SK-N-SH (cell line): ENCODE measurements around the gene POLR2A. TPM values are rescaled to one million over a fixed set of nuclear protein-coding genes. Genes with fewer than 3 reads are reported as not detected.

Source experiments
- CTCF ChIA-PET: fragments of 300-600, 350-600 bp; formaldehyde crosslinking; extraction: SDS; loops from one replicate; lab custom pipeline; 2021; lab: Yijun Ruan, JAX
- POLR2A ChIA-PET: fragments of 350-600 bp; sonication (Branson Sonifier 250); formaldehyde crosslinking; extraction: SDS; loops from one replicate; lab custom pipeline; 2020; ENCODE audit warnings: antibody characterized with exemption, inconsistent platforms; lab: Yijun Ruan, JAX
- DNase-seq: peaks from one replicate; pipeline ENCODE4 v3.0.0; 2012
- H2AFZ ChIP-seq: fragments of 200-600 bp; sonication (generic); 2 replicates; pipeline ENCODE4 v1.8.1; 2016; ENCODE audit warnings: antibody characterized with exemption, mild to moderate bottlenecking, low read depth
- H3F3A ChIP-seq: fragments of 200-600 bp; sonication (generic); replicated peaks from 2 replicates; pipeline ENCODE3; 2016; ENCODE audit warnings: antibody characterized with exemption, mild to moderate bottlenecking; ENCODE audit not compliant: insufficient read depth
- H3K27ac ChIP-seq, 2 experiments: fragments of 200-500 bp in 1 of 2; fragments of 200-600 bp in 1 of 2; sonication (Bioruptor generic) in 1 of 2; sonication (generic), shearing (Covaris generic) in 1 of 2; 2 replicates each; pipeline versions ENCODE4 v1.5.1 to v1.6.1; 2014 to 2016; ENCODE audit warnings: low read depth in 2 of 2, inconsistent platforms in 1 of 2, low read length in 1 of 2, mild to moderate bottlenecking in 1 of 2, mixed read lengths in 1 of 2
- H3K27me3 ChIP-seq: fragments of 200-600 bp; sonication (generic), shearing (Covaris generic); 2 replicates; pipeline ENCODE4 v1.6.1; 2016; ENCODE audit warnings: mixed run types; ENCODE audit not compliant: insufficient read depth
- H3K36me3 ChIP-seq, 2 experiments: fragments of 200-500 bp in 1 of 2; fragments of 200-600 bp in 1 of 2; sonication (Bioruptor generic) in 1 of 2; sonication (generic) in 1 of 2; replicated peaks in 1 of 2; 2 replicates each; pipeline versions ENCODE3 to v1.5.1; 2014 to 2016; ENCODE audit warnings: low read length in 1 of 2, mild to moderate bottlenecking in 1 of 2; ENCODE audit not compliant: insufficient read depth in 2 of 2, control insufficient read depth in 1 of 2
- H3K4me1 ChIP-seq, 2 experiments: fragments of 200-500 bp in 1 of 2; fragments of 200-600 bp in 1 of 2; sonication (Bioruptor generic) in 1 of 2; sonication (generic), shearing (Covaris generic) in 1 of 2; 2 replicates each; pipeline versions ENCODE4 v1.5.1 to v1.6.1; 2014 to 2016; ENCODE audit warnings: low read depth in 1 of 2, low read length in 1 of 2, mixed run types in 1 of 2; ENCODE audit not compliant: insufficient read depth in 2 of 2, control insufficient read depth in 1 of 2
- H3K4me2 ChIP-seq: fragments of 200-600 bp; sonication (generic), shearing (Covaris generic); 2 replicates; pipeline ENCODE4 v1.6.1; 2017; ENCODE audit warnings: mixed run types
- H3K4me3 ChIP-seq, 2 experiments: fragments of 200-500 bp in 1 of 2; fragments of 200-600 bp in 1 of 2; sonication (Bioruptor generic) in 1 of 2; sonication (generic), shearing (Covaris generic) in 1 of 2; 2 replicates each; pipeline versions ENCODE4 v1.5.1 to v1.8.1; 2014 to 2016; ENCODE audit warnings: low read depth in 2 of 2, inconsistent platforms in 1 of 2, low read length in 1 of 2, mild to moderate bottlenecking in 1 of 2, mixed read lengths in 1 of 2, moderate library complexity in 1 of 2
- H3K79me2 ChIP-seq: fragments of 200-600 bp; sonication (generic); 2 replicates; pipeline ENCODE4 v1.8.1; 2017; ENCODE audit warnings: mild to moderate bottlenecking; ENCODE audit not compliant: insufficient read depth
- H3K9ac ChIP-seq: fragments of 200-600 bp; sonication (generic); 2 replicates; pipeline ENCODE4 v1.6.1; 2017; ENCODE audit warnings: mixed run types
- H3K9me2 ChIP-seq: fragments of 200-600 bp; sonication (generic); 2 replicates; pipeline ENCODE4 v1.6.1; 2017; ENCODE audit warnings: mixed run types
- H3K9me3 ChIP-seq: fragments of 200-600 bp; sonication (generic); 2 replicates; pipeline ENCODE4 v1.6.1; 2017; ENCODE audit warnings: mixed run types, mild to moderate bottlenecking, moderate library complexity
- H4K20me1 ChIP-seq: fragments of 200-600 bp; sonication (generic); 2 replicates; pipeline ENCODE4 v1.6.1; 2017; ENCODE audit warnings: mild to moderate bottlenecking, mixed run types; ENCODE audit not compliant: insufficient read depth
- ELF1 ChIP-seq: IDR thresholded peaks from 2 replicates; pipeline ENCODE4 v1.4.0; 2012
- EP300 ChIP-seq, 2 experiments: IDR thresholded peaks; 2 replicates each; pipeline versions ENCODE4 v1.4.0 to v1.6.1; 2012; ENCODE audit warnings: borderline replicate concordance in 1 of 2, low read depth in 1 of 2, low read length in 1 of 2
- EZH2phosphoT487 ChIP-seq: fragments of 200-600 bp; sonication (generic); IDR thresholded peaks from 2 replicates; pipeline ENCODE4 v1.6.1; 2017; ENCODE audit warnings: low read depth, mixed run types, mild to moderate bottlenecking, antibody characterized with exemption, moderate library complexity, borderline replicate concordance
- GABPA ChIP-seq: IDR thresholded peaks from 2 replicates; pipeline ENCODE4 v1.4.0; 2012; ENCODE audit warnings: low read depth, mild to moderate bottlenecking
- MEF2A ChIP-seq: IDR thresholded peaks from 2 replicates; pipeline ENCODE4 v1.4.0; 2012; ENCODE audit warnings: low read depth, borderline replicate concordance
- NRF1 ChIP-seq: IDR thresholded peaks from 2 replicates; pipeline ENCODE4 v1.6.1; 2012; ENCODE audit warnings: low read depth, mild to moderate bottlenecking, low read length
- RAD21 ChIP-seq: IDR thresholded peaks from 2 replicates; pipeline ENCODE4 v1.6.1; 2012; ENCODE audit warnings: mild to moderate bottlenecking, low read length
- RCOR1 ChIP-seq: fragments of 150-350 bp; IDR thresholded peaks from 2 replicates; pipeline ENCODE4 v1.6.1; 2017; ENCODE audit warnings: antibody characterized with exemption, low read length
- RFX5 ChIP-seq: IDR thresholded peaks from 2 replicates; pipeline ENCODE4 v1.6.1; 2012; ENCODE audit warnings: mild to moderate bottlenecking, improper control_type of control experiment, low read length
- TAF1 ChIP-seq: IDR thresholded peaks from 2 replicates; pipeline ENCODE4 v1.6.1; 2012; ENCODE audit warnings: low read depth, mild to moderate bottlenecking, low read length, moderate library complexity, borderline replicate concordance
- WGBS: methylation state at CpG from one replicate; pipeline ENCODE4 v1.1.6; 2017; ENCODE audit warnings: low lambda C conversion rate; 5-methylcytosine and 5-hydroxymethylcytosine counted together
- polyA plus RNA-seq, 3 experiments: library from polyadenylated mRNA; depleted of rRNA; stranded (reverse); fragments of >200 nt; gene quantifications; 2 replicates each; pipeline ENCODE4 v1.2.3, GENCODE V29; 2012
- TF ChIP-seq, protein P1 (sequence below): fragments of 150-350 bp; IDR thresholded peaks from 2 replicates; pipeline ENCODE4 v1.6.1; 2016; ENCODE audit warnings: mild to moderate bottlenecking, low read depth, low read length
- TF ChIP-seq, protein P2 (sequence below): IDR thresholded peaks from 2 replicates; pipeline ENCODE4 v1.4.0; 2012; ENCODE audit warnings: low read depth, borderline replicate concordance
- TF ChIP-seq, protein P3 (sequence below): fragments of 200-600 bp; sonication (generic); IDR thresholded peaks from 2 replicates; pipeline ENCODE4 v1.6.1; 2017; ENCODE audit warnings: antibody characterized with exemption, mild to moderate bottlenecking, moderate library complexity
- TF ChIP-seq, protein P4 (sequence below): fragments of 150-350 bp; IDR thresholded peaks from 2 replicates; pipeline ENCODE4 v1.6.1; 2017; ENCODE audit warnings: antibody characterized with exemption, low read length, low read depth, borderline replicate concordance
- TF ChIP-seq, protein P5 (sequence below): IDR thresholded peaks from 2 replicates; pipeline ENCODE4 v1.6.1; 2012; ENCODE audit warnings: mild to moderate bottlenecking, low read depth, low read length, moderate library complexity

The POLR2A gene
- polyA plus RNA-seq, 1 of the 3 experiments (the other 2 are of a cell fraction) = 37.3 TPM

DNA sequence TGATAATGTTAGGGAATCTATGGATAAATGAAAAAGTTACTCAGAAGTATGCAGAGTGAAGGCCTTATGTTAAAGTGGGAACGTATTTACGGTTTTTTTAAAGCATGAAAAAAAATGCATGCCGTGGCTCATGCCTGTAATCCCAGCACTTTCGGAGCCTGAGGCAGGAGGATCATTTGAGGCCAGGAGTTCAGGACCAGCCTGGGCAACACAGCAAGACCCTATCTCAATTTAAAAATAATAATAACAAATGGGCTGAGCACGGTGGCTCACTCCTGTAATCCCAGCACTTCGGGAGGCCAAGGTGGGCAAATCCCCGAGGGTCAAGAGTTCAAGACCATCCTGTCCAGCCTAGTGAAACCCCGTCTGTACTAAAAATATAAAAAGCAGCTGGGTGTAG lies 6.0 kb downstream of the POLR2A start (continued):
- TF ChIP-seq RFX5 (no peak), MEF2A (no peak), RCOR1 (no peak), RAD21 (no peak)
- TF ChIP-seq, protein P1, sequence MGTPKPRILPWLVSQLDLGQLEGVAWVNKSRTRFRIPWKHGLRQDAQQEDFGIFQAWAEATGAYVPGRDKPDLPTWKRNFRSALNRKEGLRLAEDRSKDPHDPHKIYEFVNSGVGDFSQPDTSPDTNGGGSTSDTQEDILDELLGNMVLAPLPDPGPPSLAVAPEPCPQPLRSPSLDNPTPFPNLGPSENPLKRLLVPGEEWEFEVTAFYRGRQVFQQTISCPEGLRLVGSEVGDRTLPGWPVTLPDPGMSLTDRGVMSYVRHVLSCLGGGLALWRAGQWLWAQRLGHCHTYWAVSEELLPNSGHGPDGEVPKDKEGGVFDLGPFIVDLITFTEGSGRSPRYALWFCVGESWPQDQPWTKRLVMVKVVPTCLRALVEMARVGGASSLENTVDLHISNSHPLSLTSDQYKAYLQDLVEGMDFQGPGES = no peak
- TF ChIP-seq, all 33 proteins: peak for 0

DNA sequence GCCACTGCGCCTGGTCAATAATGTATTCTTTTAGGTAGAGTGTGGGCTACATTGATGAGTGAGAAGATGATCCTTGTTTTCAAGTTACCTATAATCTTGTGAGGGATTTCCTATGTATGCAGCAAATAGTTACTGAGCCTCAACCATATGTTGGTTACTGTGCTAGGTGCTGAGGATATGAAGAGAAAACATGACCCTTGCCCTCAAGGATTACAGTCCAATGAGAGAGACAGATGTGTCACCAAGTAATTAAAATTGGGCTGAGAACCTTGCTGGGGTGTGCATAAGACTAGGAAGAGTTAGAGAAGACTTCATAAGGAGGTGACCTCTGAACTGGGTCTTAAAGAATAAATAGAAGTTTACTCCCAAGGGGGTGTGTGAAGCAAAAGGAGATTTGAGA lies 7.4 kb downstream of the POLR2A start:
- H3K4me3 ChIP-seq = no peak overlapping the region
- H3K9me2 ChIP-seq = no peaks in the 10 kb centered on the region
- no peaks in the 10 kb centered on the region for H3K9me3 ChIP-seq
- peaks cover 14 to 23% of the 10 kb centered on the region in 2 experiments for H3K36me3 ChIP-seq
- CTCF ChIA-PET = interaction anchor here (1.2 to 1.4 kb wide), 2 partner anchors 22 to 24 kb away, joined by 3 to 8 read pairs; no protein-coding TSS in a partner anchor
- peaks cover 100% of the 10 kb centered on the region for H3K79me2 ChIP-seq
- TF ChIP-seq EZH2phosphoT487 (no peak), RFX5 (no peak), RCOR1 (no peak), ELF1 (no peak), EP300 (IDR thresholded peaks at IDR 0.05; ENCODE audit: borderline replicate concordance in 1 of 2, low read depth in 1 of 2, low read length in 1 of 2) (no peak), TAF1 (no peak), NRF1 (no peak), MEF2A (no peak), GABPA (no peak)
- TF ChIP-seq, protein P2, sequence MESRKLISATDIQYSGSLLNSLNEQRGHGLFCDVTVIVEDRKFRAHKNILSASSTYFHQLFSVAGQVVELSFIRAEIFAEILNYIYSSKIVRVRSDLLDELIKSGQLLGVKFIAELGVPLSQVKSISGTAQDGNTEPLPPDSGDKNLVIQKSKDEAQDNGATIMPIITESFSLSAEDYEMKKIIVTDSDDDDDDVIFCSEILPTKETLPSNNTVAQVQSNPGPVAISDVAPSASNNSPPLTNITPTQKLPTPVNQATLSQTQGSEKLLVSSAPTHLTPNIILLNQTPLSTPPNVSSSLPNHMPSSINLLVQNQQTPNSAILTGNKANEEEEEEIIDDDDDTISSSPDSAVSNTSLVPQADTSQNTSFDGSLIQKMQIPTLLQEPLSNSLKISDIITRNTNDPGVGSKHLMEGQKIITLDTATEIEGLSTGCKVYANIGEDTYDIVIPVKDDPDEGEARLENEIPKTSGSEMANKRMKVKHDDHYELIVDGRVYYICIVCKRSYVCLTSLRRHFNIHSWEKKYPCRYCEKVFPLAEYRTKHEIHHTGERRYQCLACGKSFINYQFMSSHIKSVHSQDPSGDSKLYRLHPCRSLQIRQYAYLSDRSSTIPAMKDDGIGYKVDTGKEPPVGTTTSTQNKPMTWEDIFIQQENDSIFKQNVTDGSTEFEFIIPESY = no peak
- TF ChIP-seq, protein P3, sequence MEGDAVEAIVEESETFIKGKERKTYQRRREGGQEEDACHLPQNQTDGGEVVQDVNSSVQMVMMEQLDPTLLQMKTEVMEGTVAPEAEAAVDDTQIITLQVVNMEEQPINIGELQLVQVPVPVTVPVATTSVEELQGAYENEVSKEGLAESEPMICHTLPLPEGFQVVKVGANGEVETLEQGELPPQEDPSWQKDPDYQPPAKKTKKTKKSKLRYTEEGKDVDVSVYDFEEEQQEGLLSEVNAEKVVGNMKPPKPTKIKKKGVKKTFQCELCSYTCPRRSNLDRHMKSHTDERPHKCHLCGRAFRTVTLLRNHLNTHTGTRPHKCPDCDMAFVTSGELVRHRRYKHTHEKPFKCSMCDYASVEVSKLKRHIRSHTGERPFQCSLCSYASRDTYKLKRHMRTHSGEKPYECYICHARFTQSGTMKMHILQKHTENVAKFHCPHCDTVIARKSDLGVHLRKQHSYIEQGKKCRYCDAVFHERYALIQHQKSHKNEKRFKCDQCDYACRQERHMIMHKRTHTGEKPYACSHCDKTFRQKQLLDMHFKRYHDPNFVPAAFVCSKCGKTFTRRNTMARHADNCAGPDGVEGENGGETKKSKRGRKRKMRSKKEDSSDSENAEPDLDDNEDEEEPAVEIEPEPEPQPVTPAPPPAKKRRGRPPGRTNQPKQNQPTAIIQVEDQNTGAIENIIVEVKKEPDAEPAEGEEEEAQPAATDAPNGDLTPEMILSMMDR = no peak
- TF ChIP-seq, protein P4, sequence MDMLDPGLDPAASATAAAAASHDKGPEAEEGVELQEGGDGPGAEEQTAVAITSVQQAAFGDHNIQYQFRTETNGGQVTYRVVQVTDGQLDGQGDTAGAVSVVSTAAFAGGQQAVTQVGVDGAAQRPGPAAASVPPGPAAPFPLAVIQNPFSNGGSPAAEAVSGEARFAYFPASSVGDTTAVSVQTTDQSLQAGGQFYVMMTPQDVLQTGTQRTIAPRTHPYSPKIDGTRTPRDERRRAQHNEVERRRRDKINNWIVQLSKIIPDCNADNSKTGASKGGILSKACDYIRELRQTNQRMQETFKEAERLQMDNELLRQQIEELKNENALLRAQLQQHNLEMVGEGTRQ = no peak
- TF ChIP-seq, protein P5, sequence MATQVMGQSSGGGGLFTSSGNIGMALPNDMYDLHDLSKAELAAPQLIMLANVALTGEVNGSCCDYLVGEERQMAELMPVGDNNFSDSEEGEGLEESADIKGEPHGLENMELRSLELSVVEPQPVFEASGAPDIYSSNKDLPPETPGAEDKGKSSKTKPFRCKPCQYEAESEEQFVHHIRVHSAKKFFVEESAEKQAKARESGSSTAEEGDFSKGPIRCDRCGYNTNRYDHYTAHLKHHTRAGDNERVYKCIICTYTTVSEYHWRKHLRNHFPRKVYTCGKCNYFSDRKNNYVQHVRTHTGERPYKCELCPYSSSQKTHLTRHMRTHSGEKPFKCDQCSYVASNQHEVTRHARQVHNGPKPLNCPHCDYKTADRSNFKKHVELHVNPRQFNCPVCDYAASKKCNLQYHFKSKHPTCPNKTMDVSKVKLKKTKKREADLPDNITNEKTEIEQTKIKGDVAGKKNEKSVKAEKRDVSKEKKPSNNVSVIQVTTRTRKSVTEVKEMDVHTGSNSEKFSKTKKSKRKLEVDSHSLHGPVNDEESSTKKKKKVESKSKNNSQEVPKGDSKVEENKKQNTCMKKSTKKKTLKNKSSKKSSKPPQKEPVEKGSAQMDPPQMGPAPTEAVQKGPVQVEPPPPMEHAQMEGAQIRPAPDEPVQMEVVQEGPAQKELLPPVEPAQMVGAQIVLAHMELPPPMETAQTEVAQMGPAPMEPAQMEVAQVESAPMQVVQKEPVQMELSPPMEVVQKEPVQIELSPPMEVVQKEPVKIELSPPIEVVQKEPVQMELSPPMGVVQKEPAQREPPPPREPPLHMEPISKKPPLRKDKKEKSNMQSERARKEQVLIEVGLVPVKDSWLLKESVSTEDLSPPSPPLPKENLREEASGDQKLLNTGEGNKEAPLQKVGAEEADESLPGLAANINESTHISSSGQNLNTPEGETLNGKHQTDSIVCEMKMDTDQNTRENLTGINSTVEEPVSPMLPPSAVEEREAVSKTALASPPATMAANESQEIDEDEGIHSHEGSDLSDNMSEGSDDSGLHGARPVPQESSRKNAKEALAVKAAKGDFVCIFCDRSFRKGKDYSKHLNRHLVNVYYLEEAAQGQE = no peak
- no peaks in the 10 kb centered on the region for H3K27me3 ChIP-seq
- peaks cover 99% of the 10 kb centered on the region for H4K20me1 ChIP-seq
- H3K4me1 ChIP-seq = peaks cover 10 to 16% of the 10 kb centered on the region in 2 experiments
- H2AFZ ChIP-seq = no peak overlapping the region
- POLR2A ChIA-PET = interaction anchor here (0.6 kb wide), 1 partner anchor 91 kb away, joined by 3 read pairs; no protein-coding TSS in a partner anchor
- H3K9ac ChIP-seq = no peak overlapping the region
- no peak overlapping the region for H3K27ac ChIP-seq
- H3F3A ChIP-seq = no peaks in the 10 kb centered on the region
- DNase-seq = no peak
- WGBS = 100% methylated on average over 1 of the region's 1 CpG
- no peak overlapping the region for H3K4me2 ChIP-seq
